OCI-LY1 (cell line): ENCODE data around the gene VSTM4.

Experiments
- CTCF ChIP-seq: fragments of 200-600 bp; sonication (generic), shearing (Covaris generic); IDR thresholded peaks from 2 replicates; pipeline ENCODE4 v1.5.1; 2017; ENCODE audit warnings: mild to moderate bottlenecking, antibody characterized with exemption, low read length, moderate library complexity, mixed read lengths
- EZH2 ChIP-seq: fragments of 200-600 bp; sonication (generic), shearing (Covaris generic); IDR thresholded peaks from 2 replicates; pipeline ENCODE4 v1.8.0; 2017; ENCODE audit warnings: borderline replicate concordance, mixed run types, mild to moderate bottlenecking, antibody characterized with exemption, low read length, moderate library complexity, mixed read lengths

- TF ChIP-seq CTCF (no peak), EZH2 (no peak)
These were observed 25.6 kb downstream of the VSTM4 start for GRCh38 chr10:49089557-49090188.
